Cardiac muscle cell (in vitro differentiated cells and primary cell): ENCODE measurements around the gene ANKFY1. TPM values are rescaled to one million over a fixed set of nuclear protein-coding genes. Genes with fewer than 3 reads are reported as not detected.

ENCODE experiments used
- DNase-seq, 2 donors: peaks; one replicate each; pipeline versions ENCODE4 v3.0.0 to v3.0.0-alpha.2; 2010 to 2017; ENCODE audit warnings: low read depth in 1 of 2, low spot score in 1 of 2
- H3K27ac ChIP-seq: fragments of 200-600 bp; sonication (generic); 2 replicates; pipeline ENCODE4 v1.5.1; 2016
- H3K27me3 ChIP-seq: fragments of 200-600 bp; sonication (generic); 2 replicates; pipeline ENCODE4 v1.6.0; 2016; ENCODE audit warnings: control low read depth
- H3K36me3 ChIP-seq: fragments of 200-600 bp; sonication (generic); 2 replicates; pipeline ENCODE4 v1.5.1; 2016; ENCODE audit warnings: control low read depth
- H3K4me1 ChIP-seq: fragments of 200-600 bp; sonication (generic); 2 replicates; pipeline ENCODE4 v1.8.1; 2017; ENCODE audit warnings: low read depth, mild to moderate bottlenecking, mixed run types
- H3K4me3 ChIP-seq: fragments of 200-600 bp; sonication (generic); 2 replicates; pipeline ENCODE4 v1.5.1; 2016; ENCODE audit warnings: mild to moderate bottlenecking
- H3K9me3 ChIP-seq: fragments of 200-600 bp; sonication (generic); 2 replicates; pipeline ENCODE4 v1.5.1; 2017; ENCODE audit warnings: low read depth, mild to moderate bottlenecking, control low read depth
- polyA plus RNA-seq: library from polyadenylated mRNA; unstranded; fragments of >200 nt; fragmentation: Nextera tagmentation; extraction: Ambion mirVana; gene quantifications from 2 replicates; pipeline ENCODE4 v1.2.1, GENCODE V29; 2016
- total RNA-seq: library from RNA; depleted of rRNA; stranded (reverse); fragments of >200 nt; gene quantifications from 2 replicates; pipeline ENCODE4 v1.2.3, GENCODE V29; 2016
- TF ChIP-seq, protein P1 (sequence below): IDR thresholded peaks from 2 replicates; pipeline ENCODE4 v1.5.1; 2012; ENCODE audit warnings: low read depth, mild to moderate bottlenecking, low read length

ANKFY1 gene
- total and polyA plus RNA-seq, 2 experiments from 2014 or later: 19.5 to 29.0 TPM

DNA sequence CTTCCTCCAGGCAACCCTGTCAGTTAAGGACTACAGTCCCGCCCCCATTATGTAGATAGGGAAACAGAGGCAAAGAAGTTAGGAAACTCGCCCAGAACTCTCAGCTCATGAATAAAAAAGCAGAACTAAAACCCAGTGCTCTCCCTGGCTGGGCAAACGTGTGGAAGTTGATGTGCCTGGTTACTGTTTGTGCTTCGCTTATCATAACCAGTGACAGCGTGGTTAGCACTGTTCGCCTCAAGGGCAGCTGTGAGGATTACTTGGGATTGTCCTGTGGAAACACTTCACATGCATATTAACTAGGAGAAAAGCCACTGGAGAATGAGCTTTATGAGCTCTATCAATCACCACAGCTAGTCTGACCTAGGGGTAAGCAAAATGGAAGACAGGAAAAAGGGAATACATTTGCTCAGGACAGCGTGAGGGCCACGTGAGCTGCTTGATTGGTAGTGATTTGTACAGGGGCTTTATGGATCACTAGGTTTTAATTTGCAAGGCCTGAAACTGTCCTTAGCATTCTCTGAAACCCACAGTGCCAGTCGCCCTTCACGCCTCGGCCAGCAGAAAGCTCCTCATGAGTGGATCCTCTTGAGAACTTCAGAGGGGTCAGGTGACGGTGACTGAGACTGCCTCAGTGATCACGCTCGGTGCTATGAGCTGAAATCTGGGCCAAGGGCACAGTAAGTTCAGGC is 100.9 kb downstream of the ANKFY1 start:
- Histone ChIP-seq H3K4me1 (peaks cover 17% of the 10 kb centered on the region), H3K27me3 (no peaks in the 10 kb centered on the region), H3K4me3 (no peak overlapping the region), H3K36me3 (peaks cover 5% of the 10 kb centered on the region), H3K9me3 (no peaks in the 10 kb centered on the region), H3K27ac (peak overlapping the region; percentile 66)
- TF ChIP-seq, protein P1, sequence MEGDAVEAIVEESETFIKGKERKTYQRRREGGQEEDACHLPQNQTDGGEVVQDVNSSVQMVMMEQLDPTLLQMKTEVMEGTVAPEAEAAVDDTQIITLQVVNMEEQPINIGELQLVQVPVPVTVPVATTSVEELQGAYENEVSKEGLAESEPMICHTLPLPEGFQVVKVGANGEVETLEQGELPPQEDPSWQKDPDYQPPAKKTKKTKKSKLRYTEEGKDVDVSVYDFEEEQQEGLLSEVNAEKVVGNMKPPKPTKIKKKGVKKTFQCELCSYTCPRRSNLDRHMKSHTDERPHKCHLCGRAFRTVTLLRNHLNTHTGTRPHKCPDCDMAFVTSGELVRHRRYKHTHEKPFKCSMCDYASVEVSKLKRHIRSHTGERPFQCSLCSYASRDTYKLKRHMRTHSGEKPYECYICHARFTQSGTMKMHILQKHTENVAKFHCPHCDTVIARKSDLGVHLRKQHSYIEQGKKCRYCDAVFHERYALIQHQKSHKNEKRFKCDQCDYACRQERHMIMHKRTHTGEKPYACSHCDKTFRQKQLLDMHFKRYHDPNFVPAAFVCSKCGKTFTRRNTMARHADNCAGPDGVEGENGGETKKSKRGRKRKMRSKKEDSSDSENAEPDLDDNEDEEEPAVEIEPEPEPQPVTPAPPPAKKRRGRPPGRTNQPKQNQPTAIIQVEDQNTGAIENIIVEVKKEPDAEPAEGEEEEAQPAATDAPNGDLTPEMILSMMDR: no peak
- peak; percentile 42 to 73 for DNase-seq

DNA sequence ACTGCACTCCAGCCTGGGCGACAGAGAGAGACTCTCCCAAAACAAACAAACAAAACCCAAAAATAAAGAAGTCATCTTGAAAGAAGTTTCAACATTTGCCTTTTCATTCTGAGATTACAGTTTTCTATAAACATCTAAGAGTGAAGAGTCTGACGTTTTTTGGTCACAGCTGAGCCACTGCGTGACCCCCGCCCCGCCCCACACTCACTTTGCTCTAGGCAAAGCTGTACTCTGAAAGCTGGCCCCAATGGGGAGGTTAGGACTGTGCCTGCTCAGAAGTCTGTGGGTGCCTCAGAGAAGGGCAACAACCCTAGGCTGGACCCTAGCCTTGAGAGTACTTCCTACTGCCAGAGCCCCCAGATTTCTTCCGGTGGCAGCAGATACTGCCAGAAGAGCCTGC is 101.5 kb downstream of the ANKFY1 start:
- TF ChIP-seq, protein P1: no peak
- peak overlapping the region; percentile 66 for H3K27ac ChIP-seq

DNA sequence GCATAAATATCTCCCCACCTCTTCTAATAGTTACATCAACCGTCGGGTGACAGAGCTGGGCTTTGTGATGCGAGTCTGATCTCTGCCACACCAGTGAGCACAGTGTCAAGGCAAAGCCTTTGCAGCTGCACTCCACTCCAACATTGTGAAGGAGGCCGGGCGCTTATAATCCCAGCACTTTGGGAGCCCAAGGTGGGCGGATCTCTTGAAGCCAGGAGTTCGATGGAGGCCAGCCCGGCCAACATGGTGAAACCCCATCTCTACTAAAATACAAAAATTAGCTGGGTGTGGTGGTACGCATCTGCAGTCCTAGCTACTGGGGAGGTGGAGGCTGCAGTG is 101.8 kb downstream of the ANKFY1 start:
- TF ChIP-seq, protein P1: no peak
- no peak overlapping the region for H3K4me3 ChIP-seq
- no peaks in the 10 kb centered on the region for H3K27me3 ChIP-seq
- peaks cover 17% of the 10 kb centered on the region for H3K4me1 ChIP-seq
- peaks cover 8% of the 10 kb centered on the region for H3K36me3 ChIP-seq
- DNase-seq: no peak
- no peak overlapping the region for H3K27ac ChIP-seq
- H3K9me3 ChIP-seq: no peaks in the 10 kb centered on the region

More for the DNA sequence above, 101.5 kb downstream of the ANKFY1 start:
- Histone ChIP-seq H3K4me1 (peaks cover 17% of the 10 kb centered on the region), H3K4me3 (no peak overlapping the region), H3K9me3 (no peaks in the 10 kb centered on the region), H3K27me3 (no peaks in the 10 kb centered on the region), H3K36me3 (peaks cover 5% of the 10 kb centered on the region)
- DNase-seq: no peak

DNA sequence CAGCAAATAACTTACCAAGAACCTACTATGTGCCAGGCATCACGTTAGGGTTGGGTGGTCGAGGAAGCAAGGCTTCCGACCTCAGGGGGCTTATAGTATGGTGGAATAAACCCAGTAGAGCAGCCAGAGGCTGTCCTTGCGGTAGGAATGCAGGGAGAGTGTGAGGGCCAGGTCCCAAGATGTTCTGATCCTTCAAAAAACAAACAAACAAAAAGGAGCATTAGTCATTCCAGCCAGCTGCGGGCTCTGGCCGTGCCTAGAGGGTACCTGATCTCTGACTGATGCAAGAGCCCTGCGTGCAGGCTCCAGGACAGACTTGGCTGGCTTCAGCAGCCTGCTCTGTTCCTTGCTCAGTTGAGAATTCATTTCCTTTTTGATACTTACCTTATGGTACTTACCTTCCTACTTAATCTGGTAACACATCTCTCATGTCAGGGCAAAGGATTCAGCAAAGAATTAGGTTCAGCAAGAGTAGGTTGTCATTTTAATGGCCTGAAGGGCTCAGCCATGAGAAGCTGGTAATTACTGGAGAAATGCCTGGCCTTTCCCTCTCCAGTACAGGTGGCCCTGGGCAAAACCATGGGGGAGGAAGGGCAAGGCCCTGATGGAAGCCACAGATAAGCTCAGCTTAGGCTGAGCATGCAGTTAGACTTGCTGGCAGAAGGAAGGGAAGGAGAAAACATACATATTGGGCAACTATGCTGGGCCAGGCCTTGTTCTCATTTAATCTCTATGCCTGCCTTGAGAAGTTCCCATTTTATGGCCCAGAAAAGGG is 102.4 kb downstream of the ANKFY1 start:
- Histone ChIP-seq H3K27me3 (no peaks in the 10 kb centered on the region), H3K4me3 (no peak overlapping the region), H3K27ac (no peak overlapping the region), H3K9me3 (no peaks in the 10 kb centered on the region), H3K36me3 (peaks cover 5% of the 10 kb centered on the region), H3K4me1 (peaks cover 17% of the 10 kb centered on the region)
- DNase-seq: peak in 1 of 2 donors; percentile 80
- TF ChIP-seq, protein P1: peak; percentile 22

DNA sequence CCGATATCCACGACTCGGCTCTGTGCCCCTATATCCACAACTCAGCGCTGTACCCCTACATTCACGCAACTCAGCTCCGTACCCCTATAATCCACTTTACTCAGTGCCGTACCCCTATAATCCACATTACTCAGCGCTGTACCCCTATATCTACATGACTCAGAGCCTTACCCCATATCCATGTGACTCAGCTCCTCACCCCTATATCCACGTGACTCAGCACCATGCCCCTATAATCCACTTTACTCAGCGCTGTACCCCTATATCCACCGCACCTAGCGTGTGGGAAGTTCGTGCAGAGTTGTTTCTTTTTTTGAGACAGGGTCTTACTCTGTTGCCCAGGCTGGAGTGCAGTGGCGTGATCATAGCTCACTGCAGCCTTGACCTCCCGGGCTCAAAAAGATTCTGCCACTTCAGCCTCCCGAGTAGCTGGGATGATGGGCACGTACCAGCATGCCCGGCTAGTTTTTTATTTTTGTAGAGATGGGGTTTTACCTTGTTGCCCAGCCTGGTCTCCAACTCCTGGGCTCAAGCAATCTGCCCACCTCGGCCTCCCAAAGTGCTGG is 103.4 kb downstream of the ANKFY1 start:
- Histone ChIP-seq H3K4me1 (peaks cover 17% of the 10 kb centered on the region), H3K27me3 (no peaks in the 10 kb centered on the region), H3K4me3 (no peak overlapping the region), H3K27ac (no peak overlapping the region), H3K36me3 (peaks cover 4% of the 10 kb centered on the region), H3K9me3 (no peaks in the 10 kb centered on the region)
- TF ChIP-seq, protein P1: no peak
- DNase-seq: no peak
